ENCODE measurements around the gene SHROOM3. TPM values are rescaled to one million over a fixed set of nuclear protein-coding genes. Genes with fewer than 3 reads are reported as not detected.
"Not testable (repeated sequence)": the region's sequence is repeated elsewhere in the genome, so short reads cannot be mapped to it uniquely, and the experiment has no call there.

The SHROOM3 gene
- total and polyA plus RNA-seq, 7 donors = 5.1 to 71.0 (median 28.2) TPM

DNA sequence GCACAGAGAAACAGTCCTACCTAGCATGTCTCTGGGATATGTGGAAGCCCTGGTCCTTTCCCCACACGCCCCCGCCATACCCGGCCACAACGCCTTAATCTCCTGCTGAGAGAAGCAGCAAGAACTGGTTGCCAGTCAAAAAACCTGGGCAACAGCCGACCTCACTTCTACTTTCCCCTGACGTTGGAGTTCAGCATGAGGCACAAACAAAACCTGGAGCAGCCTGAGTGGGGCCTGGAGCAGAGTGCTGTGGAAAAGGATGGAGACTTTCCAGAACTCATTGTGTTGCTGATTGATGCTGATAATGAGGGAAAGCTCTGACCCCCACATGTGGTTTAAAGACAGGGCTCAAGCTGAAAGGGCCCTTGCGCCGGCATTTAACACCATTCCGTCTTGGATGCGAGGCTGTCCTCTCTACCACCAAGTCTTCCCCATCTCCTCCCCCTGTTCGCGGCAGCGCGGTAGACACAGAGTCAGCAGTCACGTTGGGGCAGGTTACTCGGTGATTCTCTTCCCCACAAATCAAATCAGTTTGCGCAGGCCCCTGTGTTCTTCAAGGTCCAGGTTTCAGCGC, 14.8 kb upstream of the SHROOM3 start:
- no peak for TF ChIP-seq POLR2A (IDR thresholded peaks at IDR 0.05)
- no peak for TF ChIP-seq EP300 (IDR thresholded peaks at IDR 0.05)
- TF ChIP-seq POLR2AphosphoS5 (IDR thresholded peaks at IDR 0.05) = no peak
- TF ChIP-seq, protein P1, sequence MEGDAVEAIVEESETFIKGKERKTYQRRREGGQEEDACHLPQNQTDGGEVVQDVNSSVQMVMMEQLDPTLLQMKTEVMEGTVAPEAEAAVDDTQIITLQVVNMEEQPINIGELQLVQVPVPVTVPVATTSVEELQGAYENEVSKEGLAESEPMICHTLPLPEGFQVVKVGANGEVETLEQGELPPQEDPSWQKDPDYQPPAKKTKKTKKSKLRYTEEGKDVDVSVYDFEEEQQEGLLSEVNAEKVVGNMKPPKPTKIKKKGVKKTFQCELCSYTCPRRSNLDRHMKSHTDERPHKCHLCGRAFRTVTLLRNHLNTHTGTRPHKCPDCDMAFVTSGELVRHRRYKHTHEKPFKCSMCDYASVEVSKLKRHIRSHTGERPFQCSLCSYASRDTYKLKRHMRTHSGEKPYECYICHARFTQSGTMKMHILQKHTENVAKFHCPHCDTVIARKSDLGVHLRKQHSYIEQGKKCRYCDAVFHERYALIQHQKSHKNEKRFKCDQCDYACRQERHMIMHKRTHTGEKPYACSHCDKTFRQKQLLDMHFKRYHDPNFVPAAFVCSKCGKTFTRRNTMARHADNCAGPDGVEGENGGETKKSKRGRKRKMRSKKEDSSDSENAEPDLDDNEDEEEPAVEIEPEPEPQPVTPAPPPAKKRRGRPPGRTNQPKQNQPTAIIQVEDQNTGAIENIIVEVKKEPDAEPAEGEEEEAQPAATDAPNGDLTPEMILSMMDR (IDR thresholded peaks at IDR 0.05) = no peak
- no peaks in the 10 kb centered on the region for H3K36me3 ChIP-seq
- no peaks in the 10 kb centered on the region for H3K9me3 ChIP-seq
- intact Hi-C loops (cut with DNase I) = loop anchor here (2.0 to 10.0 kb wide), 2 partner anchors 115 to 239 kb away; partner anchors contain the start of gene STBD1
- no peak for DNase-seq
- peak overlapping the region in 1 of 4 donors; percentile 47 for H3K27ac ChIP-seq
- H3K4me3 ChIP-seq = peak overlapping the region; percentile 36 to 59 (median 57)
- H3K27me3 ChIP-seq = peaks cover 0 to 3% (median 0%) of the 10 kb centered on the region in 3 donors
- 72 to 81% methylated on average over 18 of the region's 18 CpGs for WGBS, 2 donors
- peaks cover 0 to 16% (median 14%) of the 10 kb centered on the region in 4 donors for H3K4me1 ChIP-seq

DNA sequence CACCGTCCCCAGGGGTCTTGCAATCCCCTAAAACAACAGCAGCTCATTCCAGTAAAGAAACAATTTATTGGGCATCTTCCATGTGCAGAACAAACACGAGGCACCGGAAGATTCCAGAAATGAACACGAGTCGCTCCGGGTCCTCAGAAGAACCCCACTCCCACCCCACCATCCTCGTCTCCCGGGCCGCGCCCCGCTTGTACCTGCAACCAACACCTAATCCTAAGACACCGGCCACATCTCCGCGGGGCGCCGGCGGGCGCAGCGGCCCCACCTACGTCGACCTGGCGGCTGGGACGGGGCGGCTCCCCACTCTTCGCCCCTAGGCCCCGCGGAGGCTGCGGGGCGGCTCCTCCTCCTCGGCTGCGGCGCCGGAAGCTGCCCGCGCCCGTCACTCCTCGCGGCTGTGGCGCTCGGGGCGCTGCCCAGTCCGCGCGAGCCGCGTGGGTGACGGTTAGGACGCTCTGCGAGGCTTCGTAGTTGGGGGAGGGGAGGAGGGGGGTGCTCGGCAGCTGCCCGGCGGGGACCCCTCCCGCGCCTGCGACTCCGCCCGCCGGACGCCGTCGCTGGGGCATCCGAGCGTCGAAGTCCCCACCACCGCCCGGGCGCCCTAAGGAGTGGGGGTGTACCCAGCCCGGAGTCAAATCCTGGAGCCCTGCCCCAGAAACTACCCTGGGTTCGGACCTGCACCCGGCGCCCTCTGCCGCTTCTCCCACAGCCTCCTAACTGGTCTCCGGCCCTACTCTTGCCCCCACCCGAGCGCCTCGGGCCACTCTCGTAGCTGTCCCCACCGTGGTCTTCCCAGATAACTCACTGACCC, 14.1 kb upstream of the SHROOM3 start, which contains the start of gene CCDC158:
Gene CCDC158 (minus strand): TSS at position 380 of the 820 bp plus-strand sequence. CDS start 17,934 bp downstream, outside the sequence.
- WGBS, 2 donors = 7 to 10% methylated on average over 79 of the region's 79 CpGs
- Histone ChIP-seq H3K9me3 (no peaks in the 10 kb centered on the region), H3K36me3 (no peaks in the 10 kb centered on the region), H3K4me3 (peak within 1 kb of the TSS; percentile 36 to 59 (median 57)), H3K4me1 (peaks cover 0 to 17% (median 14%) of the 10 kb centered on the region in 4 donors), H3K27ac (peak within 1 kb of the TSS in 3 of 4 donors; percentile 4 to 47 (median 24)), H3K27me3 (peaks cover 0 to 3% (median 0%) of the 10 kb centered on the region in 3 donors)
- intact Hi-C loops (cut with DNase I) = loop anchor here (2.0 to 10.0 kb wide), 2 partner anchors 116 to 240 kb away; partner anchors contain the start of gene STBD1
- TF ChIP-seq EP300 (IDR thresholded peaks at IDR 0.05) (no peak), POLR2A (IDR thresholded peaks at IDR 0.05) (no peak), POLR2AphosphoS5 (IDR thresholded peaks at IDR 0.05) (no peak)
- TF ChIP-seq, protein P1 (IDR thresholded peaks at IDR 0.05) = no peak
- no peak for DNase-seq

DNA sequence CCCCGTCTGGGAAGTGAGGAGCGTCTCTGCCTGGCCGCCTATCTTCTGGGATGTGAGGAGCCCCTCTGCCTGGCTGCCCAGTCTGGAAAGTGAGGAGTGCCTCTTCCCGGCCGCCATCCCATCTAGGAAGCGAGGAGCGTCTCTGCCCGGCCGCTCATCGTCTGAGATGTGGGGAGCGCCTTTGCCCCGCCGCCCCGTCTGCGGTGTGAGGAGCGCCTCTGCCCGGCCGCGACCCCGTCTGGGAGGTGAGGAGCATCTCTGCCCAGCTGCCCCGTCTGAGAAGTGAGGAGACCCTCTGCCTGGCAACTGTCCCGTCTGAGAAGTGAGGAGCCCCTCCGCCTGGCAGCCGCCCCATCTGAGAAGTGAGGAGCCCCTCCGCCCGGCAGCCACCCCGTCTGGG, 11.9 kb upstream of the SHROOM3 start:
- not testable (repeated sequence) for H3K27me3 ChIP-seq, H3K27ac ChIP-seq, DNase-seq, H3K4me3 ChIP-seq, H3K36me3 ChIP-seq, H3K9me3 ChIP-seq
- peaks cover 0 to 19% (median 14%) of the 10 kb centered on the region in 4 donors for H3K4me1 ChIP-seq
- intact Hi-C loops (cut with DNase I) = loop anchor here (10.0 kb wide), 1 partner anchor 118 kb away; the partner anchor contains the start of gene STBD1
- 94 to 96% methylated on average over 27 of the region's 27 CpGs for WGBS, 2 donors

DNA sequence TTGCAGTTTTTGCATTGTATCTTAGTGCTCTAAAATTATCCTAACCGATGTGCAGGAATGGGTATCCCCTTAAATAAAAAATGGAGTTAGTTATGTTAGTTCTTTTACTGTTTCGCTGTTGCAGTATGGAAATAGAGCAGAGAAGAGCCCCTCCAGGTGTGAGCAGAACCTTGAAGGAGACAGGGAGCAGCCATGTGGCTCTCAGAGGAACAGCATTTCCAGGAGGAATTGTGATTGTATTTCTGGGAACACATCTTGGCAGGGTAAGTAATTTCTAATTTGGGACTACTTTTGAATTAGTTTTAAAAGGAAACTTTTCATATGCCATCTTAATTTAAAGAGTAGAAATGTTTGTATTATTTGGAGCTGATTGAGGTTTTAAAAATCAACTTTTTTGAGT, 8.8 kb upstream of the SHROOM3 start:
- 20 to 64% methylated on average over 2 of the region's 2 CpGs for WGBS, 2 donors
- H3K9me3 ChIP-seq = no peaks in the 10 kb centered on the region
- TF ChIP-seq, protein P1 (IDR thresholded peaks at IDR 0.05) = peak in 1 of 4 experiments; percentile 16
- TF ChIP-seq POLR2AphosphoS5 (IDR thresholded peaks at IDR 0.05) = no peak
- DNase-seq = no peak
- H3K27me3 ChIP-seq = peaks cover 0 to 3% (median 0%) of the 10 kb centered on the region in 3 donors
- H3K36me3 ChIP-seq = no peaks in the 10 kb centered on the region
- no peak overlapping the region for H3K27ac ChIP-seq
- no peak overlapping the region for H3K4me3 ChIP-seq
- peaks cover 0 to 12% (median 4%) of the 10 kb centered on the region in 4 donors for H3K4me1 ChIP-seq
- intact Hi-C loops (cut with DNase I) = loop anchor here (10.0 kb wide), 1 partner anchor 121 kb away; the partner anchor contains the start of gene STBD1

DNA sequence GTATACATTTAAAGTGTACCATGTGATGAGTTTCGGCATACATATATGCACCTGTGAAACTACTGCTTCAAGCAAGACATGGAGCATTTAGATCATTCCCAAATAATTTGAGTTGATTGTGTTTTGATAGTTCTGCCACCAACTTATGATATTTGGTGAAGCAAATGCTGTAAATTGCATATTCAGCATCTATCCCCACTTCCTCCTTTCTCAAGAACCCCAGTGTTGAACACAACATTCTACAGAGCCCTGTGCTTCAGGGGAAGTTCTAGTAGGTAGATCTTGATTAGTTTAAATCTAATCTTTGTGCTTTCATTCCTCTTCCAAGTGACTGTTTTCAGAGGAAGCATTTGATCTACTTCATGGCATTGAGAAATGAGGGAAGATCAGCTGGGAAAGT, 5.4 kb upstream of the SHROOM3 start:
- no peak for TF ChIP-seq POLR2AphosphoS5 (IDR thresholded peaks at IDR 0.05)
- TF ChIP-seq POLR2A (IDR thresholded peaks at IDR 0.05) = no peak
- TF ChIP-seq EP300 (IDR thresholded peaks at IDR 0.05) = no peak
- 90 to 91% methylated on average over 1 of the region's 1 CpG for WGBS, 2 donors
- peaks cover 0 to 7% (median 1%) of the 10 kb centered on the region in 4 donors for H3K4me1 ChIP-seq

More for the DNA sequence above, 5.4 kb upstream of the SHROOM3 start:
- Histone ChIP-seq H3K27ac (no peak overlapping the region), H3K36me3 (no peaks in the 10 kb centered on the region), H3K9me3 (no peaks in the 10 kb centered on the region), H3K27me3 (no peaks in the 10 kb centered on the region), H3K4me3 (no peak overlapping the region)
- no peak for DNase-seq
- intact Hi-C loops (cut with DNase I) = loop anchor here (2.0 to 10.0 kb wide), 2 partner anchors 75 to 125 kb away; partner anchors contain the start of gene STBD1
